Left renal cortex interstitium (tissue), 4 donors: ENCODE measurements around the gene AFDN. TPM values are rescaled to one million over a fixed set of nuclear protein-coding genes. Genes with fewer than 3 reads are reported as not detected.

Experiments
- DNase-seq, 4 donors: peaks; one replicate each; pipeline ENCODE4 v3.0.0-alpha.2; 2013; ENCODE audit warnings: low read depth in 4 of 4, low spot score in 2 of 4, missing footprints in 1 of 4
- polyA plus RNA-seq, 4 donors: library from polyadenylated mRNA; unstranded; fragments of 120-200 nt; gene quantifications; one replicate each; pipeline ENCODE4 v1.2.1, GENCODE V29; 2013; ENCODE audit not compliant: insufficient read length in 4 of 4

The AFDN gene
- polyA plus RNA-seq, 4 donors: 133 to 248 (median 191) TPM

- no peak for DNase-seq
Measured at GRCh38 chr6:167794161-167795157, 32.3 kb upstream of the AFDN start.

- no peak for DNase-seq
Measured at GRCh38 chr6:167795321-167795811, 31.3 kb upstream of the AFDN start.

- no peak for DNase-seq
Measured at GRCh38 chr6:167795874-167796191, 30.9 kb upstream of the AFDN start.

GRCh38 chr6:167796192-167796981, 30.3 kb upstream of the AFDN start:
- no peak for DNase-seq

- no peak for DNase-seq
Measured at GRCh38 chr6:167797011-167797471, 29.7 kb upstream of the AFDN start.

- no peak for DNase-seq
Measured at GRCh38 chr6:167797476-167798265, 29.0 kb upstream of the AFDN start.

GRCh38 chr6:167798453-167798852, 28.3 kb upstream of the AFDN start:
- no peak for DNase-seq

GRCh38 chr6:167799033-167799821, 27.5 kb upstream of the AFDN start:
- DNase-seq: no peak

GRCh38 chr6:167800549-167800948, 26.2 kb upstream of the AFDN start:
- DNase-seq: no peak

GRCh38 chr6:167801263-167801662, 25.4 kb upstream of the AFDN start:
- no peak for DNase-seq

- no peak for DNase-seq
Measured at GRCh38 chr6:167802339-167802738, 24.4 kb upstream of the AFDN start.

GRCh38 chr6:167803816-167804215, 22.9 kb upstream of the AFDN start:
- DNase-seq: no peak

GRCh38 chr6:167804281-167805013, 22.3 kb upstream of the AFDN start:
- DNase-seq: no peak

GRCh38 chr6:167805349-167806060, 21.2 kb upstream of the AFDN start:
- no peak for DNase-seq

- DNase-seq: no peak
Measured at GRCh38 chr6:167806061-167806700, 20.5 kb upstream of the AFDN start.

- DNase-seq: no peak
Measured at GRCh38 chr6:167807200-167807599, 19.5 kb upstream of the AFDN start.

GRCh38 chr6:167807756-167808155, 19.0 kb upstream of the AFDN start:
- no peak for DNase-seq

- no peak for DNase-seq
Measured at GRCh38 chr6:167811040-167811439, 15.7 kb upstream of the AFDN start.
